Measurements from ENCODE around the gene PFDN6.
"Not testable (repeated sequence)": the region's sequence is repeated elsewhere in the genome, so short reads cannot be mapped to it uniquely, and the experiment has no call there.

PFDN6 gene

GRCh38 chr6:33262490-33262889, 26.9 kb upstream of the PFDN6 start:
- DNase-seq; H3K4me1 ChIP-seq (ENCODE audit: control extremely low read depth in 1 of 4, control insufficient read depth in 4 of 4, insufficient read depth in 4 of 4, low read length in 3 of 4); H3K9me3 ChIP-seq (ENCODE audit: control extremely low read depth in 1 of 5, control insufficient read depth in 4 of 5, insufficient read depth in 2 of 5, low read depth in 1 of 5, low read length in 4 of 5); H3K4me3 ChIP-seq (ENCODE audit: control insufficient read depth in 1 of 7, extremely low read depth in 1 of 7, insufficient read depth in 4 of 7, low read depth in 2 of 7, low read length in 6 of 7); H3K27me3 ChIP-seq (replicated peaks in 2 of 5; ENCODE audit: control insufficient read depth in 4 of 5, insufficient read depth in 5 of 5, low read length in 4 of 5); H3K27ac ChIP-seq (ENCODE audit: insufficient read depth in 1 of 2, low read depth in 1 of 2, low read length in 2 of 2, poor library complexity in 1 of 2, severe bottlenecking in 2 of 2); POLR2A ChIA-PET: not testable (repeated sequence)
- WGBS (ENCODE audit: insufficient coverage) = 80% methylated on average over 3 of the region's 3 CpGs
- CTCF ChIA-PET = interaction anchor here (0.8 to 2.8 kb wide), 3 partner anchors 8 to 113 kb away, joined by 3 to 11 read pairs (median 4); no protein-coding TSS in a partner anchor
- H3K36me3 ChIP-seq (ENCODE audit: control insufficient read depth in 4 of 4, insufficient read depth in 4 of 4, low read length in 3 of 4) = peaks cover 16 to 74% (median 42%) of the 10 kb centered on the region in 4 experiments

- POLR2A ChIA-PET = interaction anchor here (0.7 to 1.2 kb wide), 2 partner anchors 7 to 81 kb away, joined by 3 to 4 read pairs; partner anchors contain the start of genes RPS18 and VPS52
- no peak overlapping the region for H3K4me3 ChIP-seq (ENCODE audit: control insufficient read depth in 1 of 7, extremely low read depth in 1 of 7, insufficient read depth in 4 of 7, low read depth in 2 of 7, low read length in 6 of 7)
- H3K27me3 ChIP-seq (replicated peaks in 2 of 5; ENCODE audit: control insufficient read depth in 4 of 5, insufficient read depth in 5 of 5, low read length in 4 of 5) = no peaks in the 10 kb centered on the region
- H3K36me3 ChIP-seq (ENCODE audit: control insufficient read depth in 4 of 4, insufficient read depth in 4 of 4, low read length in 3 of 4) = peaks cover 17 to 82% (median 53%) of the 10 kb centered on the region in 4 experiments
- H3K4me1 ChIP-seq (ENCODE audit: control extremely low read depth in 1 of 4, control insufficient read depth in 4 of 4, insufficient read depth in 4 of 4, low read length in 3 of 4) = no peaks in the 10 kb centered on the region
- DNase-seq = no peak
- H3K9me3 ChIP-seq (ENCODE audit: control extremely low read depth in 1 of 5, control insufficient read depth in 4 of 5, insufficient read depth in 2 of 5, low read depth in 1 of 5, low read length in 4 of 5) = no peaks in the 10 kb centered on the region
- CTCF ChIA-PET = interaction anchor here (0.9 to 2.8 kb wide), 3 partner anchors 9 to 66 kb away, joined by 3 to 11 read pairs (median 5); no protein-coding TSS in a partner anchor
- WGBS (ENCODE audit: insufficient coverage) = 89% methylated on average over 6 of the region's 7 CpGs
- H3K27ac ChIP-seq (ENCODE audit: insufficient read depth in 1 of 2, low read depth in 1 of 2, low read length in 2 of 2, poor library complexity in 1 of 2, severe bottlenecking in 2 of 2) = no peak overlapping the region
Measured at GRCh38 chr6:33264015-33264414, 25.4 kb upstream of the PFDN6 start.

GRCh38 chr6:33271117-33271467, 18.3 kb upstream of the PFDN6 start:
- WGBS (ENCODE audit: insufficient coverage) = 0% methylated on average over 2 of the region's 7 CpGs
- Histone ChIP-seq H3K27ac (ENCODE audit: insufficient read depth in 1 of 2, low read depth in 1 of 2, low read length in 2 of 2, poor library complexity in 1 of 2, severe bottlenecking in 2 of 2) (peak overlapping the region; percentile 96 to 99), H3K36me3 (ENCODE audit: control insufficient read depth in 4 of 4, insufficient read depth in 4 of 4, low read length in 3 of 4) (peaks cover 7 to 75% (median 53%) of the 10 kb centered on the region in 4 experiments), H3K27me3 (replicated peaks in 2 of 5; ENCODE audit: control insufficient read depth in 4 of 5, insufficient read depth in 5 of 5, low read length in 4 of 5) (no peaks in the 10 kb centered on the region), H3K4me3 (ENCODE audit: control insufficient read depth in 1 of 7, extremely low read depth in 1 of 7, insufficient read depth in 4 of 7, low read depth in 2 of 7, low read length in 6 of 7) (peak overlapping the region; percentile 72 to 95 (median 83)), H3K4me1 (ENCODE audit: control extremely low read depth in 1 of 4, control insufficient read depth in 4 of 4, insufficient read depth in 4 of 4, low read length in 3 of 4) (peaks cover 6 to 50% (median 40%) of the 10 kb centered on the region in 4 experiments), H3K9me3 (ENCODE audit: control extremely low read depth in 1 of 5, control insufficient read depth in 4 of 5, insufficient read depth in 2 of 5, low read depth in 1 of 5, low read length in 4 of 5) (no peaks in the 10 kb centered on the region)
- ChIA-PET CTCF (interaction anchor here (0.6 to 1.9 kb wide), 12 partner anchors 11 to 317 kb away, joined by 3 to 9 read pairs (median 4); partner anchors contain the start of genes RGL2, WDR46 and ZBTB22), POLR2A (interaction anchor here (0.6 to 2.8 kb wide), 11 partner anchors 8 to 299 kb away, joined by 3 to 10 read pairs (median 6); partner anchors contain the start of genes HLA-DPA1, PFDN6, RGL2 and WDR46)
- peak in 1 of 3 donors; percentile 87 for DNase-seq

GRCh38 chr6:33271468-33272274, 17.7 kb upstream of the PFDN6 start, which contains the start of the genes RPS18 and VPS52:
Gene RPS18 (plus strand): TSS chr6:33272075. CDS start chr6:33272120, 45 bp downstream.
Gene VPS52 (minus strand): TSS chr6:33271876. CDS start chr6:33271675, 201 bp downstream.
- Histone ChIP-seq H3K4me3 (ENCODE audit: control insufficient read depth in 1 of 7, extremely low read depth in 1 of 7, insufficient read depth in 4 of 7, low read depth in 2 of 7, low read length in 6 of 7) (peak within 1 kb of the TSS; percentile 72 to 95 (median 83)), H3K27ac (ENCODE audit: insufficient read depth in 1 of 2, low read depth in 1 of 2, low read length in 2 of 2, poor library complexity in 1 of 2, severe bottlenecking in 2 of 2) (peak within 1 kb of the TSS; percentile 96 to 99), H3K4me1 (ENCODE audit: control extremely low read depth in 1 of 4, control insufficient read depth in 4 of 4, insufficient read depth in 4 of 4, low read length in 3 of 4) (peaks cover 7 to 56% (median 45%) of the 10 kb centered on the region in 4 experiments), H3K9me3 (ENCODE audit: control extremely low read depth in 1 of 5, control insufficient read depth in 4 of 5, insufficient read depth in 2 of 5, low read depth in 1 of 5, low read length in 4 of 5) (no peaks in the 10 kb centered on the region), H3K36me3 (ENCODE audit: control insufficient read depth in 4 of 4, insufficient read depth in 4 of 4, low read length in 3 of 4) (peaks cover 7 to 75% (median 49%) of the 10 kb centered on the region in 4 experiments), H3K27me3 (replicated peaks in 2 of 5; ENCODE audit: control insufficient read depth in 4 of 5, insufficient read depth in 5 of 5, low read length in 4 of 5) (no peaks in the 10 kb centered on the region)
- ChIA-PET POLR2A (interaction anchor here (0.6 to 2.8 kb wide), 16 partner anchors 8 to 300 kb away, joined by 3 to 10 read pairs (median 4); partner anchors contain the start of genes HLA-DPA1, PFDN6, RGL2 and WDR46), CTCF (interaction anchor here (0.6 to 1.9 kb wide), 14 partner anchors 11 to 318 kb away, joined by 3 to 9 read pairs (median 4); partner anchors contain the start of genes PFDN6, RGL2, WDR46 and ZBTB22)
- 0% methylated on average over 45 of the region's 48 CpGs for WGBS (ENCODE audit: insufficient coverage)
- DNase-seq = peak; percentile 100

GRCh38 chr6:33272275-33273128, 16.9 kb upstream of the PFDN6 start:
- WGBS (ENCODE audit: insufficient coverage) = 7% methylated on average over 16 of the region's 22 CpGs
- no peaks in the 10 kb centered on the region for H3K27me3 ChIP-seq (replicated peaks in 2 of 5; ENCODE audit: control insufficient read depth in 4 of 5, insufficient read depth in 5 of 5, low read length in 4 of 5)
- peaks cover 5 to 69% (median 41%) of the 10 kb centered on the region in 4 experiments for H3K36me3 ChIP-seq (ENCODE audit: control insufficient read depth in 4 of 4, insufficient read depth in 4 of 4, low read length in 3 of 4)
- H3K27ac ChIP-seq (ENCODE audit: insufficient read depth in 1 of 2, low read depth in 1 of 2, low read length in 2 of 2, poor library complexity in 1 of 2, severe bottlenecking in 2 of 2) = peak overlapping the region; percentile 96 to 99
- no peak for DNase-seq
- peaks cover 7 to 59% (median 53%) of the 10 kb centered on the region in 4 experiments for H3K4me1 ChIP-seq (ENCODE audit: control extremely low read depth in 1 of 4, control insufficient read depth in 4 of 4, insufficient read depth in 4 of 4, low read length in 3 of 4)
- H3K9me3 ChIP-seq (ENCODE audit: control extremely low read depth in 1 of 5, control insufficient read depth in 4 of 5, insufficient read depth in 2 of 5, low read depth in 1 of 5, low read length in 4 of 5) = no peaks in the 10 kb centered on the region
- peak overlapping the region; percentile 72 to 95 (median 83) for H3K4me3 ChIP-seq (ENCODE audit: control insufficient read depth in 1 of 7, extremely low read depth in 1 of 7, insufficient read depth in 4 of 7, low read depth in 2 of 7, low read length in 6 of 7)
- CTCF ChIA-PET = interaction anchor here (1.1 to 1.9 kb wide), 7 partner anchors 12 to 46 kb away, joined by 3 to 9 read pairs (median 5); partner anchors contain the start of genes PFDN6, RGL2, WDR46 and ZBTB22
- POLR2A ChIA-PET = interaction anchor here (0.7 to 2.8 kb wide), 10 partner anchors 17 to 300 kb away, joined by 3 to 10 read pairs (median 5); partner anchors contain the start of genes PFDN6, RGL2, WDR46 and ZBTB22

GRCh38 chr6:33273129-33273923, 16.1 kb upstream of the PFDN6 start:
- Histone ChIP-seq H3K27ac (ENCODE audit: insufficient read depth in 1 of 2, low read depth in 1 of 2, low read length in 2 of 2, poor library complexity in 1 of 2, severe bottlenecking in 2 of 2) (peak overlapping the region; percentile 96 to 99), H3K4me1 (ENCODE audit: control extremely low read depth in 1 of 4, control insufficient read depth in 4 of 4, insufficient read depth in 4 of 4, low read length in 3 of 4) (peaks cover 7 to 67% (median 61%) of the 10 kb centered on the region in 4 experiments), H3K9me3 (ENCODE audit: control extremely low read depth in 1 of 5, control insufficient read depth in 4 of 5, insufficient read depth in 2 of 5, low read depth in 1 of 5, low read length in 4 of 5) (no peaks in the 10 kb centered on the region), H3K36me3 (ENCODE audit: control insufficient read depth in 4 of 4, insufficient read depth in 4 of 4, low read length in 3 of 4) (peaks cover 4 to 66% (median 34%) of the 10 kb centered on the region in 4 experiments), H3K4me3 (ENCODE audit: control insufficient read depth in 1 of 7, extremely low read depth in 1 of 7, insufficient read depth in 4 of 7, low read depth in 2 of 7, low read length in 6 of 7) (peak overlapping the region in 6 of 7 experiments; percentile 76 to 95 (median 88)), H3K27me3 (replicated peaks in 2 of 5; ENCODE audit: control insufficient read depth in 4 of 5, insufficient read depth in 5 of 5, low read length in 4 of 5) (no peaks in the 10 kb centered on the region)
- no peak for DNase-seq
- CTCF ChIA-PET = no interaction called here
- POLR2A ChIA-PET = no interaction called here
- 82% methylated on average over 4 of the region's 11 CpGs for WGBS (ENCODE audit: insufficient coverage)

All from common myeloid progenitor, CD34-positive (primary cell).